ENCODE results near the gene LEMD2.
A peak's percentile ranks its signal among the peaks of the same experiment; 100 is the strongest.

LEMD2 gene

DNA sequence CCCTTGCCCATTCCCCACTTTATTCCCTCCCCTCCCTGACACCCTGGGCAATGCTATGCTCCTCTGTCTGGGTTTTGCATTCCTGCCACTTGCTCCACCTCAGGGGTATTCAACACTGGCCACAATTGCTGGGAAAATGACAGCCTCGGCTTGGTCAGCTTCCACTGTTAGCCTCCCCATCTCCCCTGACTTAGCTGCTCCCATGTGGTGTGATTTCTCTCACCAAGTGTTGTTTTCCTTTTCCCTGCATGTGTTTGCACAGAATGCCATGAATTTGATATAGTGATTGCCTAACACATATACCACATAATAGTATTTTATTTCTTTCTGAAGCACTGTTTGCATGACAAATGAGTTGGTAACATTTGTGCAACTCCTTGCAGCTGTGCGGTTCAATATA, 1.4 kb upstream of the LEMD2 start:
- TF ChIP-seq, protein P1, sequence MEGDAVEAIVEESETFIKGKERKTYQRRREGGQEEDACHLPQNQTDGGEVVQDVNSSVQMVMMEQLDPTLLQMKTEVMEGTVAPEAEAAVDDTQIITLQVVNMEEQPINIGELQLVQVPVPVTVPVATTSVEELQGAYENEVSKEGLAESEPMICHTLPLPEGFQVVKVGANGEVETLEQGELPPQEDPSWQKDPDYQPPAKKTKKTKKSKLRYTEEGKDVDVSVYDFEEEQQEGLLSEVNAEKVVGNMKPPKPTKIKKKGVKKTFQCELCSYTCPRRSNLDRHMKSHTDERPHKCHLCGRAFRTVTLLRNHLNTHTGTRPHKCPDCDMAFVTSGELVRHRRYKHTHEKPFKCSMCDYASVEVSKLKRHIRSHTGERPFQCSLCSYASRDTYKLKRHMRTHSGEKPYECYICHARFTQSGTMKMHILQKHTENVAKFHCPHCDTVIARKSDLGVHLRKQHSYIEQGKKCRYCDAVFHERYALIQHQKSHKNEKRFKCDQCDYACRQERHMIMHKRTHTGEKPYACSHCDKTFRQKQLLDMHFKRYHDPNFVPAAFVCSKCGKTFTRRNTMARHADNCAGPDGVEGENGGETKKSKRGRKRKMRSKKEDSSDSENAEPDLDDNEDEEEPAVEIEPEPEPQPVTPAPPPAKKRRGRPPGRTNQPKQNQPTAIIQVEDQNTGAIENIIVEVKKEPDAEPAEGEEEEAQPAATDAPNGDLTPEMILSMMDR (IDR thresholded peaks at IDR 0.05; ENCODE audit: extremely low read depth, missing control alignments) = no peak
- DNase-seq (ENCODE audit: low spot score) = no peak

GRCh38 chr6:33789550-33789895, 593 bp upstream of the LEMD2 start:
- no peak for DNase-seq (ENCODE audit: low spot score)
- TF ChIP-seq, protein P1 (IDR thresholded peaks at IDR 0.05; ENCODE audit: extremely low read depth, missing control alignments) = no peak

DNA sequence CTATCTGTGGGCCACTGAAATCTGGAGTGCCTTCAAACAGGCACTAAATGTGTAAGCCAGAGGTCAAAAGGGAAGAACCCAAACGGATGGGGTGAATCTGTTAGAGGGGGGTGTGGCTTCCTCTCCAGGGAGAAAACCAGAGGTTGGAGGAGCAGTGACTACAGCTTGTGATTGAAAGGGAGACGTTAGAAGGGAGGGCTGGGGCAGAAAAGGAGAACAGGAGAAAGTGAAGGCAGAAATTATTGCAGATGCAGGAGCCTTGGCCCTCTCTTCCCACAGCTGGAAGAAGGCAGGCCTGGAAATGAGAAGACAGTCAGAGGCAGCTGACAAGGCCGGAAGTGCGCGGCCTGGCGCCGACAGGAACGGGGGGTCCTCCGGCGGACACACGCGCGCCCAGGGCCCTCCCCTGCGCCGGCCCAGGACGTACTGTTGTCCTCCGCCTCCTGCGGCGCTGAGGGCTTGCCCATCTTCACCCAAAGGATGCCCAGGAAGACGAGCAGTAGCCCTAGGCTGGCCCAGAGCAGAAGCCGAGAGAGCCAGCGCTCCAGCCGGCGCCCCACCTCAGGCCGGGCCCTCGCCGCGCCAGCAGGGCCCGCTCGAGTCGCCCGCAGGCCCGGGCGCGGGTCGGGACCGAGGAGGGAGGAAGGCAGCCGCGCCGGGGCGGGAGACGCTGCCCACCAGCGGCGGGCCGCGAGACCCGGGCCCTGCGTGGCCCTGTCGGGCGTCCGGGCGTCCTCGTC, 806 bp downstream of the LEMD2 start:
- DNase-seq (ENCODE audit: low spot score) = peak; percentile 86
- TF ChIP-seq, protein P1 (IDR thresholded peaks at IDR 0.05; ENCODE audit: extremely low read depth, missing control alignments) = no peak

DNA sequence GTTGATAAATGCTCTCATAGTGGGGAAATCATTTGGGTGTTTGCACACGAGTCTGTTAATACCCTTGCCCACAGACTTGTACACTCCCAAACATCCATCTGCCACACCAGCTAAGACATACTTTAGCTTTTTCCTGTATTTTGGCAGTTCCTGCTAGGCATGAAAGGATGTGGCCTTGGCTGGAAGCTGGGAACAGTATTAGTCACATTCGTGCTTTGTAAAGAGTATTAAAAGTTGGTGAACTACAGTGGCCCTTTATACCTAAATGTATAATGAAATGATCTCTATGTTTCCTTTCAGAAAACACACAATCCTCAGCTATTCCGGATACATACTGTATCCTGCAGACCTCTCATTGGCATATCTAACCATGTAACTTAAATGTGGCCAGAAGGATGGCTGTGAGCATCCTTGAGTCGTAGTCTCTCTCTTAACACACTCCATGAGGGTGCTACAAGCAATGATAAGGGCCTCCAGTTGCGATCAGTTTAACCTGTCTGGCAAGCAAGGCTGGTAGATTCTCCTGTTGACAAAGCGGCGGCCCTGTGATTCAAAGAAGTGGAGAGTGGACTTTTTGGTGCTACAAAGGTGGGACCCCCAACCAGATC, 1.5 kb downstream of the LEMD2 start:
- DNase-seq (ENCODE audit: low spot score) = no peak
- TF ChIP-seq, protein P1 (IDR thresholded peaks at IDR 0.05; ENCODE audit: extremely low read depth, missing control alignments) = no peak

DNA sequence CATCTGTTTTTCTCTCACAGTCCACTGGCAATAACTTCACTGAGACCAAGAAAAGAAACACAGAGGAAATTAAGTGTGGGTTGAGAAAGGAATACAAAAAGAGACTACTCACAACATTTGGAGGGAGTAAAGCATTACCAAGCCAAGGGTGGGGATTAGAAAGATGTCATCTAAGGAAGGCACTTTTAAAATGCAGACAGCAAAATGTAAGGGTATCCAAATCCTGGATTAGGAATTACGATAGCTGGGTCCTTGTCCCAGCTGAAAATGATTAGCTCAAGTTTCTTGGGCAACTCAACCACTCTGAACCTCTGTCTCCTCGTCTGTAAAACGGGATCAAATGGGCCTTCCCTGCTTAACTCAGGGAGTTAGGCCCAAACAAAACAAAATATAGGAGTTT, 2.2 kb downstream of the LEMD2 start:
- no peak for DNase-seq (ENCODE audit: low spot score)
- TF ChIP-seq, protein P1 (IDR thresholded peaks at IDR 0.05; ENCODE audit: extremely low read depth, missing control alignments) = no peak

DNA sequence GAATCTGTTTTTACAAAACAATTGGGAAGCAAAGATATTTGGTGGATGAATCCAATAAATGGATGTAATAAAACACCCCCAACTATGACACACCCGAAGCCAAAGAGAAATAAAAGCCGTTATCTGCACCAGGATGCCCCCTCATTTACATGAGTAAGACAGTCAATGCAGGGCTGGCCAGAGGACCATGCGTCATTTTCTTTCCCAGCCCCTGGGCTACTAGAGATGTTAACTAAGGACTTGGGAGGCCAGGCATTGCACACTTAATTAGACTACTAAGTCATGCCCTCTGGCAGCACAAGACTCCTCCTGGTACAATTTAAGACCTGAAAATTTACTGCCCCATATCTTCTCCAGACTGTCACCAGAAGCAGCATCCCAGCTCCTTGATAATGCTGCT, 3.2 kb downstream of the LEMD2 start:
- DNase-seq (ENCODE audit: low spot score) = no peak
- TF ChIP-seq, protein P1 (IDR thresholded peaks at IDR 0.05; ENCODE audit: extremely low read depth, missing control alignments) = no peak

- TF ChIP-seq, protein P1 (IDR thresholded peaks at IDR 0.05; ENCODE audit: extremely low read depth, missing control alignments) = no peak
- DNase-seq (ENCODE audit: low spot score) = no peak
These were observed 4.1 kb downstream of the LEMD2 start for GRCh38 chr6:33784787-33785186.

Measured in GM20000 (cell line).